GM19468 (cell line): ENCODE data around the gene TRIM52.

ENCODE experiments used
- ATAC-seq: cut with Tn5 transposase; IDR thresholded peaks from one replicate; pipeline ENCODE4 v1.9.1; 2021; ENCODE audit warnings: mild to moderate bottlenecking, moderate library complexity, moderate number of reproducible peaks; ENCODE audit not compliant: unreplicated experiment; ENCODE audit errors: extremely low read depth

TRIM52 gene

GRCh38 chr5:181234455-181235306 lies 26.3 kb downstream of the TRIM52 start:
- ATAC-seq = no peak

GRCh38 chr5:181233801-181234454 lies 27.0 kb downstream of the TRIM52 start:
- no peak for ATAC-seq

- ATAC-seq = no peak
Measured at GRCh38 chr5:181233088-181233800, 27.7 kb downstream of the TRIM52 start.

- no peak for ATAC-seq
Measured at GRCh38 chr5:181232593-181232992, 28.4 kb downstream of the TRIM52 start.

- no peak for ATAC-seq
Measured at GRCh38 chr5:181231432-181231831, 29.5 kb downstream of the TRIM52 start.

GRCh38 chr5:181230551-181230950 lies 30.4 kb downstream of the TRIM52 start:
- ATAC-seq = no peak

- no peak for ATAC-seq
Measured at GRCh38 chr5:181229996-181230395, 30.9 kb downstream of the TRIM52 start.

- ATAC-seq = no peak
Measured at GRCh38 chr5:181224390-181225229, 36.3 kb downstream of the TRIM52 start.

- no peak for ATAC-seq
Measured at GRCh38 chr5:181223729-181224389, 37.1 kb downstream of the TRIM52 start.

- ATAC-seq = peak; percentile 40
Measured at GRCh38 chr5:181223058-181223728, 37.8 kb downstream of the TRIM52 start, which contains the start of gene TRIM41. TSS of gene TRIM41 (plus strand) at chr5:181223281. CDS start at chr5:181224000, 719 bp downstream.

- ATAC-seq = no peak
Measured at GRCh38 chr5:181222630-181223057, 38.3 kb downstream of the TRIM52 start.

- peak; percentile 12 for ATAC-seq
Measured at GRCh38 chr5:181221792-181222629, 38.9 kb downstream of the TRIM52 start.

GRCh38 chr5:181221105-181221791 lies 39.7 kb downstream of the TRIM52 start:
- ATAC-seq = no peak

GRCh38 chr5:181220178-181220515 lies 40.8 kb downstream of the TRIM52 start:
- no peak for ATAC-seq

- no peak for ATAC-seq
Measured at GRCh38 chr5:181219262-181220177, 41.4 kb downstream of the TRIM52 start.

- no peak for ATAC-seq
Measured at GRCh38 chr5:181218795-181219124, 42.2 kb downstream of the TRIM52 start.

- no peak for ATAC-seq
Measured at GRCh38 chr5:181217803-181218062, 43.2 kb downstream of the TRIM52 start.
